Caco-2 (cell line): ENCODE data around the gene LRRC51. TPM values are rescaled to one million over a fixed set of nuclear protein-coding genes. Genes with fewer than 3 reads are reported as not detected.

ENCODE experiments used
- BruUV-seq: library from RNA; stranded (reverse); fragments of 400-500 nt; replicated peaks from 2 replicates; lab custom pipeline; 2021; lab: Mats Ljungman, UMichigan
- CTCF ChIA-PET: fragments of 300-600 bp; sonication (Branson Sonifier 250); formaldehyde crosslinking; loops from one replicate; lab custom pipeline; 2022; ENCODE audit warnings: antibody characterized with exemption; lab: Charles Lee
- POLR2A ChIA-PET: fragments of 300-600 bp; sonication (Branson Sonifier 250); formaldehyde crosslinking; loops from one replicate; lab custom pipeline; 2022; ENCODE audit warnings: antibody characterized with exemption; lab: Charles Lee
- DNase-seq, 2 experiments: peaks; one replicate each; pipeline versions ENCODE4 v3.0.0 to v3.0.0-alpha.2; 2020 to 2022
- H3K27me3 ChIP-seq: replicated peaks from 2 replicates; pipeline ENCODE4 v1.6.0; 2011; ENCODE audit warnings: low read length; ENCODE audit not compliant: control insufficient read depth, insufficient read depth
- H3K36me3 ChIP-seq: 2 replicates; pipeline ENCODE4 v1.5.1; 2011; ENCODE audit warnings: low read length; ENCODE audit not compliant: control insufficient read depth, insufficient read depth
- H3K4me1 ChIP-seq: fragments of 250-450 bp; sonication (Bioruptor Pico); 2 replicates; pipeline ENCODE4 v1.5.1; 2020; ENCODE audit warnings: mild to moderate bottlenecking
- H3K4me3 ChIP-seq: 2 replicates; pipeline ENCODE4 v1.5.1; 2011; ENCODE audit warnings: low read depth, mild to moderate bottlenecking, control low read depth, low read length
- H3K9me3 ChIP-seq: fragments of 250-450 bp; sonication (Bioruptor Pico); 2 replicates; pipeline ENCODE4 v1.5.1; 2020; ENCODE audit warnings: mild to moderate bottlenecking, moderate library complexity
- H3K27ac Mint-ChIP-seq: one replicate; pipeline ENCODE4 v1.8.0; 2022; ENCODE audit warnings: mixed read lengths; ENCODE audit not compliant: unreplicated experiment
- H3K27me3 Mint-ChIP-seq: one replicate; pipeline ENCODE4 v1.8.0; 2022; ENCODE audit warnings: mixed read lengths; ENCODE audit not compliant: insufficient read depth, unreplicated experiment
- H3K36me3 Mint-ChIP-seq: one replicate; pipeline ENCODE4 v1.8.0; 2022; ENCODE audit warnings: mild to moderate bottlenecking, mixed read lengths; ENCODE audit not compliant: insufficient read depth, unreplicated experiment
- H3K4me1 Mint-ChIP-seq: one replicate; pipeline ENCODE4 v1.8.0; 2022; ENCODE audit warnings: low read depth, mixed read lengths; ENCODE audit not compliant: unreplicated experiment
- H3K4me3 Mint-ChIP-seq: one replicate; pipeline ENCODE4 v1.8.0; 2022; ENCODE audit warnings: mild to moderate bottlenecking, moderate library complexity, mixed read lengths; ENCODE audit not compliant: unreplicated experiment
- H3K9me3 Mint-ChIP-seq: one replicate; pipeline ENCODE4 v1.8.0; 2022; ENCODE audit warnings: mixed read lengths; ENCODE audit not compliant: unreplicated experiment
- CTCF ChIP-seq, 2 experiments: fragments of 200-600 bp in 1 of 2; IDR thresholded peaks; 1 replicate in 1 of 2; 2 replicates in 1 of 2; pipeline versions ENCODE4 v1.5.1 to v1.8.0; 2011 to 2022; ENCODE audit warnings: antibody characterized with exemption in 1 of 2, control low read depth in 1 of 2, inconsistent platforms in 1 of 2, low read depth in 1 of 2, low read length in 1 of 2, mild to moderate bottlenecking in 1 of 2, moderate library complexity in 1 of 2; ENCODE audit not compliant: insufficient read depth in 1 of 2, severe bottlenecking in 1 of 2, unreplicated experiment in 1 of 2
- intact Hi-C: fragments of 100-400 bp; cut with micrococcal nuclease; formaldehyde crosslinking; loops from one replicate; pipeline ENCODE4 v1.10.0; 2022; ENCODE audit not compliant: unreplicated experiment
- total RNA-seq: library from RNA; stranded (reverse); gene quantifications from 2 replicates; pipeline ENCODE4 v1.2.3, GENCODE V29; 2022

LRRC51 gene
- total RNA-seq, 1 experiment from 2014 or later: 13.8 TPM

GRCh38 chr11:72067266-72067665 lies 13.4 kb upstream of the LRRC51 start:
- peaks cover 28% of the 10 kb centered on the region for H3K36me3 Mint-ChIP-seq
- no peak overlapping the region for H3K4me3 ChIP-seq
- BruUV-seq: no TSS peak
- TF ChIP-seq CTCF (IDR thresholded peaks at IDR 0.05; ENCODE audit: insufficient read depth in 1 of 2, low read depth in 1 of 2, low read length in 1 of 2, severe bottlenecking in 1 of 2, unreplicated experiment in 1 of 2): no peak
- H3K27me3 Mint-ChIP-seq: no peaks in the 10 kb centered on the region
- H3K4me1 ChIP-seq: peaks cover 16% of the 10 kb centered on the region
- no peak for DNase-seq
- POLR2A ChIA-PET: no interaction called here
- intact Hi-C loops: no loop called here
- no peaks in the 10 kb centered on the region for H3K9me3 ChIP-seq
- no peak overlapping the region for H3K27ac Mint-ChIP-seq
- CTCF ChIA-PET: interaction anchor here (0.6 to 2.3 kb wide), 2 partner anchors 42 to 350 kb away, joined by 3 to 6 read pairs; no protein-coding TSS in a partner anchor
- no peaks in the 10 kb centered on the region for H3K9me3 Mint-ChIP-seq
- no peaks in the 10 kb centered on the region for H3K27me3 ChIP-seq
- H3K36me3 ChIP-seq: peaks cover 2% of the 10 kb centered on the region
- no peak overlapping the region for H3K4me3 Mint-ChIP-seq
- H3K4me1 Mint-ChIP-seq: peaks cover 19% of the 10 kb centered on the region

- H3K36me3 Mint-ChIP-seq: peaks cover 24% of the 10 kb centered on the region
- H3K4me1 Mint-ChIP-seq: peaks cover 23% of the 10 kb centered on the region
- no peak overlapping the region for H3K27ac Mint-ChIP-seq
- TF ChIP-seq CTCF (IDR thresholded peaks at IDR 0.05; ENCODE audit: insufficient read depth in 1 of 2, low read depth in 1 of 2, low read length in 1 of 2, severe bottlenecking in 1 of 2, unreplicated experiment in 1 of 2): no peak
- BruUV-seq: no TSS peak
- DNase-seq: no peak
- H3K27me3 ChIP-seq: no peaks in the 10 kb centered on the region
- H3K4me3 Mint-ChIP-seq: no peak overlapping the region
- H3K4me1 ChIP-seq: peaks cover 20% of the 10 kb centered on the region
- CTCF ChIA-PET: interaction anchor here (2.3 kb wide), 1 partner anchor 42 kb away, joined by 6 read pairs; no protein-coding TSS in a partner anchor
- H3K27me3 Mint-ChIP-seq: no peaks in the 10 kb centered on the region
- intact Hi-C loops: no loop called here
- no peak overlapping the region for H3K4me3 ChIP-seq
- H3K9me3 ChIP-seq: no peaks in the 10 kb centered on the region
- H3K9me3 Mint-ChIP-seq: no peaks in the 10 kb centered on the region
- peaks cover 2% of the 10 kb centered on the region for H3K36me3 ChIP-seq
- POLR2A ChIA-PET: no interaction called here
Measured at GRCh38 chr11:72067676-72068075, 13.0 kb upstream of the LRRC51 start.

- no TSS peak for BruUV-seq
- H3K4me1 Mint-ChIP-seq: peaks cover 31% of the 10 kb centered on the region
- no peak overlapping the region for H3K4me3 Mint-ChIP-seq
- H3K27ac Mint-ChIP-seq: no peak overlapping the region
- TF ChIP-seq CTCF (IDR thresholded peaks at IDR 0.05; ENCODE audit: insufficient read depth in 1 of 2, low read depth in 1 of 2, low read length in 1 of 2, severe bottlenecking in 1 of 2, unreplicated experiment in 1 of 2): no peak
- Histone ChIP-seq H3K27me3 (no peaks in the 10 kb centered on the region), H3K36me3 (no peaks in the 10 kb centered on the region; the same call in 1 of the 2 replicates), H3K4me1 (peaks cover 26% of the 10 kb centered on the region), H3K4me3 (no peak overlapping the region), H3K9me3 (no peaks in the 10 kb centered on the region)
- ChIA-PET POLR2A (no interaction called here), CTCF (interaction anchor here (2.3 kb wide), 1 partner anchor 43 kb away, joined by 8 read pairs; no protein-coding TSS in a partner anchor)
- intact Hi-C loops: no loop called here
- H3K36me3 Mint-ChIP-seq: peaks cover 34% of the 10 kb centered on the region
- no peak for DNase-seq
- H3K27me3 Mint-ChIP-seq: no peaks in the 10 kb centered on the region
- H3K9me3 Mint-ChIP-seq: no peaks in the 10 kb centered on the region
Measured at GRCh38 chr11:72069200-72069599, 11.4 kb upstream of the LRRC51 start.
